GM19463 (cell line): ENCODE measurements around the gene RRP1B.

ENCODE experiments used
- ATAC-seq: cut with Tn5 transposase; IDR thresholded peaks from one replicate; pipeline ENCODE4 v1.9.1; 2021; ENCODE audit warnings: mild to moderate bottlenecking, moderate library complexity; ENCODE audit not compliant: unreplicated experiment

RRP1B gene

DNA sequence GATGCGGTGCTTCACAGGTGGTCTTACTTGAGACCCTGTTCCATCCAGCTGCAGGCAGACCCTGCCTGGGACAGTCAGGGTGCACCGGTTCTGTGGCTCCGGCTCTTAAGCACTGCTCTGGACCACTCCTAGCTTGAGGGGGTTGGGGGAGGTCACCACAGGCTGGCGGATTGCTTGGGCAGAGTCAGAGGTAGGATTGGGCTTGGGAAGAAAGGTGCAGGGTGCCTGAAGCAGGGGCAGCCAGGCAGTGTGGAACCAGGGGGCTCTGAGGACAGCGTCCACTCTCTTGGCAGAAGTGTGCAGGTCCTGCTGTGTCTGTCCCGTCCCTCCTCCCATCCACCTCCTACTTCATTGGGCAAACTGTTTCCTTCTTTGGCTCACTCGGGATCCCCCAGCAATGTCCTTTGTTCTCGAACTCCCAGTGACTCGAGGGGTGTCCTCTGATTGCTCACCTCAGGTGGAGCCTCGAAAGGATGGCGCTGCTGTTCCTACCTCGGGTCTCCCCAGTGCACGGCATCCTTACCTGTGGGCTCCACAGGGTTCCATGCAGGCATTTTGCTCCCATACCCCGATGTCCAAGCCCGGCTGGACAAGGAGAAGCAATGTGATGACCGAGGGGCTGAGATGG, 61.3 kb downstream of the RRP1B start:
- ATAC-seq: no peak

GRCh38 chr21:43721206-43721605, 61.8 kb downstream of the RRP1B start:
- no peak for ATAC-seq

DNA sequence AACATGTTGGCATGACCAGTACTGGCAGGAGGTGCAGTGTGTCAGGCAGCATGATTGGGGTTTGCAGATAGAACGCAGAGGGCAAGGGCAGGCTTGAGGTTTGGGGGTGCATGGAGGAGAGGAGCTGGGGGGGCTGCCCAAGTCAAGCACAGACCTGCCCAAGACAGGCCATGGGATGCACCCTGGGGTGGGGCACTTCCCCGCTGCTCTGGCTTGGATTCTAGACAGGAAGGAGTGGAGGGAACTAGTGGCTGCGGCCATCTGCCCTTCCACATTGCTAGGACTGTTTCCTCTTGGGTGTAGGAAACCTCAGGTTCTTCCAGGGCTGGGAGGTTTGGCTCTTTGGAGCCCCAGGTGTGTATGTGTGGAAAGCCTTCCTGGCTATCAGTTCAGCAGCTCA, 62.6 kb downstream of the RRP1B start:
- ATAC-seq: no peak

GRCh38 chr21:43723648-43724047, 64.3 kb downstream of the RRP1B start:
- no peak for ATAC-seq

DNA sequence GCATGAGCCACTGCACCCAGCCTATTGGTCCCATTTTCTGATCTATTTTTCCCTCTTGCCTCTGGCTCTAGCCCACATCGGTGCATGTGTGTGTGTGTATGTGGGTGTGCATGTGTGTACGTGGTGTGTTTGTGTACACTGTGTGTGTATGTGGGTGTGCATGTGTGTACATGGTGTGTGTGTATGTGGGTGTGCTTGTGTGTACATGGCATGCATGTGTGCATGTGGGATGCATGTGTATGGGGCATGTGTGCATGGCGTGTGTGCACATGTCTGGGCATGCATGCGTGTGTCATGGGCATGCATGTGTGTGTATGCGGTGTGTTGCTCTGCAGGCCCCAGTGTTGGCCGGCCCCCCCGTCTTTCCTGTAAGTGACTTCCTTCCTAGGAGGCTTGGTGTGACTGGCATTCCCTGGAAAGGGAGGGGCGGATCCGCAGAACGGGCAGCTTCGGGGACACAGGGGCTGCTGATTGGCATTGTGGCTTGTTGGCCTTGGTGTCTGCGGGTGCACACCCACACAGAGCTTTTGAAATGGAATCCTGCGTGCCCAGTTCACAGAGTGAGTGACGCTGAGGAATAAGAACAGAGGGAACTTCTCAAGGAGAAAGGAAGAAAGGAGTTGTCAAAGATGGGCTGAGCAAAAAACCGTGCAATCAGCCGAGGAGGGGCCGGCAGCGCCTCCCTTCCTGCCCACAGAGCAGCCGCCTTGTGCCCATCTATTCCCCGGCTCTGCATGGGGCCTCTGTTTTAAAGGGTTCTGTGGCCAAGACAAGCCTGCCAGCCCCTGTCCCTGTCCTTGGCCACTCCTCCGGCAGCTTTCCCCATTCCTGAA, 67.5 kb downstream of the RRP1B start:
- ATAC-seq: no peak

DNA sequence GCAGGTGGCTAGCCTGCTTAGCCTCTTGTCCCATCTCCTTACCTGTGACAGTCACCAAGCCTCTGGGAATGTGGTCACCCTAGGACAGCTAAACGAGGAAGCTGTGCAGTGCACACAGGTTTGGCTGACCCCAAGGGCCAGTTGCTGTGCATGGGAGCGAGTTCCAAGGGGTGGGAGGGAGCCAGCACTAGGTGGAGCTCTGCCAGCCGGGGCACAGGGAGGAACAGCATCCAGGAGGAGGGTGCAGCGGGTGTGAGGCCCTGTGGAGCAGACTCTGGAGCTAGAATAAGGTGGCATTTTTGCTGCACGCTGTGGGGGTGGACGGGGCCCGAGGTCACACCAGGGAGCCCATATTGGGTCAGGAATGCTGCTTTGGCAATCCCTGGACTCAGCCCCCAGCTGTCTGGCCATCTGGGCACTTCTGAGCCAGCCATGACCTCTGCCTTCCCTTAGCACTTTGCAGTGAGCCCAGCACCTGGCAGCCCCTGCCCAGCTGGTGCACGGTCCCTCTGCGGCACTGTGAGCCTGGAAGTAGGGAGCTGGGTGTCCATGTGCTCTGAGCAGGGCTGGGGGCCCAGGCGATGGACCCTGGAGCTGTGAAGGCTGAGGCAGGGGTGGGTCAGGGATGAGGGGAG, 68.3 kb downstream of the RRP1B start:
- ATAC-seq: no peak

- ATAC-seq: no peak
Measured at GRCh38 chr21:43728154-43728466, 68.8 kb downstream of the RRP1B start.

- peak; percentile 67 for ATAC-seq
Measured at GRCh38 chr21:43728467-43729390, 69.4 kb downstream of the RRP1B start.

DNA sequence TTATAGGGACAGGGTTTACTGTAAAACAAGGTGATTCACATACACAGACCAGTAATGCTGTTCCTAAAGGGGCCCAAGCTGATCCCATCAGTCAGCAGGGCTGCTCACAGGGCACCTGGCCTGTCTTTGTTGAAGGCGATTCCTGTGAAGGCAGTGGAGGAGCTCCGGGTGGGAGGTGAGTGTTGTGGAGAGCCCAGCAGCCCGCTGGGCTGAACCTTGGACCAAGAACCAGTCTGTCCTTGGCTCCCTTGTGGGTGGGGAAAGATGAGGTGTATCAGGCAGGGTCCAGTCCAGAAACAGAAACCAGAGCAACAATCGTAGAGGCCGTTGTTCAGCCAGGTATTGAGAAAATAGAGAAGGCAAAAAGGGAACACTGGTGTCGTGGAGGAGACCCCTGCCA, 72.1 kb downstream of the RRP1B start:
- no peak for ATAC-seq

DNA sequence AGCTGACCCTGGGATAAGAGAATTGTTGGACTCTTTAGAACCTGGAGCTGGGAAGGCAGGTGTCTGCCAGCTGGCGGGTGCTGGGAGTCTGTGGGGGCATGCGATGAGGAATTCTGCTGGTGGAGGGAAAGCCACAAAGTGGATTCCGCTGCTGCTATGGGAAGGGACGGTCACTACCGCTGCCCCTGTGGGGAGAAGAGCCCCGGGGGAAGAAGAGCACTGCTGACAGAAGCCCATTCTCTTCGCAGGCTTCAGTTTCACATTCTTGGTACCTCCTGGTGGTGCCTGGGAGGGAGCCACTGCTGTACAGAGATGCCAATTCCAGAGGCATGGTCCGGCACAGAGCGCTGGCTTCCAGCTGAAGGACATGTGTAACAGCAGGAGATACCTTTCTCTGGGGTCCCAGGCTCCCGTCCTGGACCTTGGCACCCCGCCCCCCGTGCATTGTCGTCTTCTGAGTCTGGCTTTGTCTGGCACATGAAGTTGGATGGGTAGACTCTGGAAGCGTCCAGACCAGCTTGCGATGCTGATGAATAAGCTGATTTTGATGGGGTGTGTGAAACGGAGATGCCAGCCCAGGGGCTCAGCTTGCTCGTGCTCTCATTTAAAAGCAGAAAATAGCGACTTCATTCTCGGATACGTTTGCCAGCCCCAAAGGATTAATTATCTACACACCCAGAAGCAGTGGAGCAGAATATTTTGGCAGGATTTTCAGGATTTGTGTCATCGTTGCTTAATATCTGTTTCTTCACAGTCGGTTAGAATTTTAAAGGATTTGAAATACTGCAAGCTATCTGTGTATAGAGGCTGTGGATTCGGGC, 72.7 kb downstream of the RRP1B start:
- no peak for ATAC-seq

- no peak for ATAC-seq
Measured at GRCh38 chr21:43733060-43733459, 73.7 kb downstream of the RRP1B start.

DNA sequence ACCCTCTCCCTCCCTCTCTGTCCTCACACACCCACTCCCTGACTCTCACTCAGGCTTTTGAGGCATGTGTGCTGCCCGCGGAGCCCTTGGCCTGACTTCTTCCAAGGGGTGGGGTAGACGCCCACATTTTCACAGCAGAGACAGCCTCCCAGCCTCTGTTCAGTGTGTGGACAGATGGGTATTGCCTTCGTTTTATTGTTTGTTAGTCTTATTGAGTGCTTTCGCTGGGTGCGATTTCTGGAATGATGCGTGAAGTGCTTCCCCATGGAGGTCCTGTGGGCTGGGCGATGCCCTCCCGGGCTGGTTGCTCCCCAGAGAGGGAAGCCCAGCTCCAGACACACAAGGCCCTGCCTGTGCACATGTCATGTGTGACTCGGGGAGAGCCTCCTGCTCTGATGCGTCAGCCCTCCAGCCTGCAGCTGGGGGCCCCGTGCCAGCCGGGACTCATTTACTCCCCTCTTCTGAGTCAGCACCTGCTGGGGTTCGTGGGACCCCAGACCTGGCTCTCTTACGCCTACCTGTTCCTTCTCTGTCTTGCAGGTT, 74.2 kb downstream of the RRP1B start:
- ATAC-seq: no peak

GRCh38 chr21:43734131-43734927, 75.0 kb downstream of the RRP1B start:
- ATAC-seq: no peak

- no peak for ATAC-seq
Measured at GRCh38 chr21:43734928-43735229, 75.5 kb downstream of the RRP1B start.

GRCh38 chr21:43735236-43736091, 76.1 kb downstream of the RRP1B start:
- no peak for ATAC-seq

DNA sequence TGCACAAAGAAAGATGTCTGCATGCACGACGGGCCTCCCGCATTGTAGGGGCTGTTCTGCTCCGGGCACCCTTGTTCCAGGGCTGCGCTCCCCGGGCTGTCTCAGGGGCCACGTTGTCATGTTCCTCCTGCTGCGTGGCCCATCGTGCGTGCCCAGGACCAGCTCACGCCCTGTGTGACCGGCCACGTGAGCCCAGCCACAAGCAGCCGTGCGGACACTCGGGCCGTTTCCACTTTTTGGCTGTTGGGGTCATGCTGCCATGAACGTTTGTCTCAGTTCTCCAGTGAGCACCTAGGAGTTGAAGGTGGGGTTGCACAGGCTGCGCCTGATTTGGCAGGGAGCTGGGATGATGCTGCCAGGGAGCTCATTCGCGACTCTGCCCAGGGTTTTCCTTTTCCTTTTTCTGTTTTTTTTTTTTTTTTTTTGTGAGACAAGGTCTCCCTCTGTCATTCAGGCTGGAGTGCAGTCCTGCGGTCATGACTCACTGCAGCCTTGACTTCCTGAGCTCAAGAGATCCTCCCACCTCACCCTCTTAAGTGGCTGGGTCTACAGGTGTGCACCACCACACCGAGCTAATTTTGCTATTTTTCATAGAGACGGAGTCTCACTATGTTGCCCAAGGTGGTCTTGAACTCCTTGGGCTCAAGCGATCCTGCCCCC, 77.0 kb downstream of the RRP1B start:
- no peak for ATAC-seq

DNA sequence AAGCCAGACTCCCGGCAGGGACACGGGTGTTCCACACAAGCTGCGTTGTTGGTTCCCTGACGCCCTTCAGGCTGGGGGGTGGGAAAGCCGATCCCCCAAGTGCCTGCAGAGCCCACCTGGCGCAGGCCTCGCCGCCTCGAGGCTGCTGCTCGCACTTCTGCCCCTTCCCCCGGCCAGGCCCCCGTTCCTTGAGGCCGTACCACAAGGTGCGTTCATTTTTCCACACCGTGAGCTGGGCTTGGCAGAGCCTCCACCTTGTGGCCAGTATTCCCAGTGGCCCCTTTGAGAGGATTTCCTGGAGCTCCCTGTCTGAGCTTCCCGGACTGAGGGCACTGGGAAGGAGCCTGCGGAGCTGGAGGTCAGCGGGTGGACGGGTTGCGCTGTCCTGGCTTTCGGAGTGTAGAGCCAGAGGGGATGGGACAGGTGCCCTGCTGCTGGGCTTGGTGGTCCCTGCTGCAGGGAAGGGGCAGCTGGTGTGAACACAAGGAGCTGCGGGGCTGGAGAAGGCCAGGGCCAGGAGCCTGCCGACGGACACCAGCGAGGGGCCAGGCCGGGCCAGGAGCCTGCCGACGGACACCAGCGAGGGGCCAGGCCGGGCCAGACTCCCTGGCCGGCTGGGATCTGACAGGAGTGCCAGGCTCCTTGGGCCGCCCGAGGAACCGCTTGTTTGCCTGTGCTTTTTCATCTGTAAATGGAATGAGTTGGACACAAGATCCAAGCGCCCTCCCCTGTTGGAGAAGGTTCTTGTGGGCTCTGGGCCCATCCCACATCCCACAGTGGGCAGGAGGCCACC, 78.0 kb downstream of the RRP1B start:
- ATAC-seq: no peak
